Upper lobe of right lung (tissue), 1 donor: Measurements from ENCODE around the gene ENPP3. TPM values are rescaled to one million over a fixed set of nuclear protein-coding genes. Genes with fewer than 3 reads are reported as not detected.

Experiments used
- ATAC-seq: fragments of 200-7000 bp; cut with Tn5 transposase; one replicate; pipeline ENCODE4 v1.9.1; 2020; ENCODE audit warnings: mild to moderate bottlenecking, moderate library complexity
- DNase-seq: peaks from one replicate; pipeline ENCODE4 v3.0.0-alpha.2; 2020
- H3K27ac ChIP-seq: fragments of 200-600 bp; one replicate; pipeline ENCODE4 v1.8.0; 2022
- H3K27me3 ChIP-seq: fragments of 200-600 bp; one replicate; pipeline ENCODE4 v1.8.0; 2022; ENCODE audit warnings: mild to moderate bottlenecking
- H3K36me3 ChIP-seq: fragments of 200-600 bp; one replicate; pipeline ENCODE4 v1.8.0; 2022
- H3K4me1 ChIP-seq: fragments of 200-600 bp; one replicate; pipeline ENCODE4 v1.8.0; 2022
- H3K4me3 ChIP-seq: fragments of 200-600 bp; one replicate; pipeline ENCODE4 v1.8.0; 2022; ENCODE audit warnings: mild to moderate bottlenecking
- H3K9me3 ChIP-seq: fragments of 200-600 bp; one replicate; pipeline ENCODE4 v1.8.0; 2022
- CTCF ChIP-seq: fragments of 200-600 bp; IDR thresholded peaks from one replicate; pipeline ENCODE4 v1.8.0; 2022; ENCODE audit warnings: antibody characterized with exemption
- intact Hi-C: fragments of 100-400 bp; cut with DNase I; formaldehyde crosslinking; loops from one replicate; pipeline ENCODE4 v1.11.0; 2022
- total RNA-seq: library from RNA; stranded (reverse); fragmentation: NEBNext Ultra II Directional; extraction: Animal tissue kit (Norgen Biotek cat#: 25700); gene quantifications from one replicate; pipeline ENCODE4 v1.2.1, GENCODE V29; 2021
- donor health status: DM: no; HTN: yes; CAD: no; lungs with severe emphysema.

Gene ENPP3
- total RNA-seq, 1 donor from 2014 or later: 0.87 TPM

- intact Hi-C loops: no loop called here
- ATAC-seq: no peak
- Histone ChIP-seq H3K27me3 (no peaks in the 10 kb centered on the region), H3K4me1 (no peaks in the 10 kb centered on the region), H3K36me3 (no peaks in the 10 kb centered on the region), H3K4me3 (no peak overlapping the region), H3K9me3 (no peaks in the 10 kb centered on the region), H3K27ac (no peak overlapping the region)
- no peak for DNase-seq
- TF ChIP-seq CTCF: no peak
Measured at GRCh38 chr6:131754088-131754487, 117.0 kb downstream of the ENPP3 start.

GRCh38 chr6:131754715-131755567 is 117.8 kb downstream of the ENPP3 start:
- DNase-seq (no peak), ATAC-seq (no peak)
- H3K9me3 ChIP-seq: no peaks in the 10 kb centered on the region
- no peak overlapping the region for H3K27ac ChIP-seq
- intact Hi-C loops: no loop called here
- no peak overlapping the region for H3K4me3 ChIP-seq
- no peak for TF ChIP-seq CTCF
- H3K4me1 ChIP-seq: no peaks in the 10 kb centered on the region
- no peaks in the 10 kb centered on the region for H3K36me3 ChIP-seq
- no peaks in the 10 kb centered on the region for H3K27me3 ChIP-seq

- no peaks in the 10 kb centered on the region for H3K9me3 ChIP-seq
- intact Hi-C loops: no loop called here
- no peak for ATAC-seq
- no peak overlapping the region for H3K4me3 ChIP-seq
- no peak overlapping the region for H3K27ac ChIP-seq
- no peaks in the 10 kb centered on the region for H3K4me1 ChIP-seq
- H3K27me3 ChIP-seq: no peaks in the 10 kb centered on the region
- TF ChIP-seq CTCF: no peak
- no peak for DNase-seq
- no peaks in the 10 kb centered on the region for H3K36me3 ChIP-seq
Measured at GRCh38 chr6:131755597-131755996, 118.5 kb downstream of the ENPP3 start.

DNA sequence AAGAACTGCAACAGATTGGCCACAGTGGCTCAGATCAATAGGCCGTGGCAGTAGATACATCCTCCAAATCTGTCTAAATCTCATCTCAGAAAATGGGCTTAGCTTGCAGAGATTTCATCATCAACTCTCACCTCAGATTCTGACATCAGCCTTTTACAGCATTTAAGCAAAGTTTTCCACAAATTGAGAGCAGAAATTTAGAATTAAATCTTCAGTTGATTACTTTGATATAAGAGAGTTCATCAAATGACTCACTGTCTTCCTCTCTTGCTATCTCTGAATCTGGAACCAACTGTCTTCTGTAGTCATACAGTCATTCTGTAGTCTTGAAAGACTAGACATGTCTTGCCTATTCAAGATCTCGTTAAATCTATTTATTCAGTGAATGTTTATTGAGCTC is 118.9 kb downstream of the ENPP3 start:
- Histone ChIP-seq H3K4me3 (no peak overlapping the region), H3K27ac (no peak overlapping the region), H3K36me3 (no peaks in the 10 kb centered on the region), H3K4me1 (no peaks in the 10 kb centered on the region), H3K9me3 (no peaks in the 10 kb centered on the region), H3K27me3 (no peaks in the 10 kb centered on the region)
- intact Hi-C loops: no loop called here
- no peak for DNase-seq
- ATAC-seq: no peak
- no peak for TF ChIP-seq CTCF

DNA sequence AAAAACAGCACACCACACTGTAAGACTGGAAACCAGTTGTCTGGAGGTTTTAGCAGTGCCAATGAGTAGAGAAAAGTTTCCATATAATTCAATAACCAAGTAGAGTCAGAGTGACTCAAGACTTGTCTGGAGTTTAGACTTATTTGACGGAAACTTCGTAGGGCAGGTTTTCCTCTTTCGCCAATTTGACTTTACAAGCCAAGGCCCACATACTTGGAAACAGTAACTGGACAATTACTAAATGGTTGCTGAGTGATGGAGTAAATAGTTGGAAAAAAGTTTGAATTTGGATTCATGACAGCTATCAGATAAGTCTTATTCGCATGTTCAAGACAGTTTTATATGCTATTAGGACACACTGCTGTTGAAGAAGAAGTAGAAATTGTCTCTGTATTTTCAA is 121.8 kb downstream of the ENPP3 start:
- no peaks in the 10 kb centered on the region for H3K36me3 ChIP-seq
- H3K9me3 ChIP-seq: no peaks in the 10 kb centered on the region
- no peak overlapping the region for H3K27ac ChIP-seq
- ATAC-seq (no peak), DNase-seq (no peak)
- TF ChIP-seq CTCF: no peak
- H3K4me1 ChIP-seq: no peaks in the 10 kb centered on the region
- no peak overlapping the region for H3K4me3 ChIP-seq
- intact Hi-C loops: no loop called here
- H3K27me3 ChIP-seq: no peaks in the 10 kb centered on the region
